HCT116 (cell line): ENCODE results near the gene CEP41. TPM values are rescaled to one million over a fixed set of nuclear protein-coding genes. Genes with fewer than 3 reads are reported as not detected.

ENCODE experiments used
- ATAC-seq: fragments of 200-7000 bp; cut with Tn5 transposase; 2 replicates; pipeline ENCODE4 v1.9.1; 2020; ENCODE audit warnings: mild to moderate bottlenecking, moderate library complexity
- BruUV-seq: library from RNA; stranded (reverse); fragments of 400-500 nt; replicated peaks from 2 replicates; lab custom pipeline; 2021; lab: Mats Ljungman, UMichigan
- CTCF ChIA-PET: fragments of 300-600 bp; sonication (Branson Sonifier 250); formaldehyde crosslinking; loops from one replicate; lab custom pipeline; 2021; ENCODE audit warnings: antibody characterized with exemption; lab: Charles Lee
- POLR2A ChIA-PET: fragments of 300-600, 350-600 bp; sonication (Branson Sonifier 250); formaldehyde crosslinking; loops from one replicate; lab custom pipeline; 2021; ENCODE audit warnings: antibody characterized with exemption; lab: Charles Lee
- RAD21 ChIA-PET, 2 experiments: fragments of 300-600 bp; sonication (Branson Sonifier 250); formaldehyde crosslinking; loops; one replicate each; lab custom pipeline; 2023; ENCODE audit warnings: low total read pairs in 2 of 2; ENCODE audit not compliant: uncharacterized antibody in 2 of 2, unreplicated experiment in 2 of 2, low non-redundant PET in 1 of 2; lab: Charles Lee
- DNase-seq: peaks from one replicate; pipeline ENCODE4 v3.0.0-alpha.2; 2010; ENCODE audit warnings: low read depth, low spot score
- H2AFZ ChIP-seq: fragments of 200-600 bp; shearing (Covaris generic), sonication (generic); 2 replicates; pipeline ENCODE4 v1.6.1; 2017; ENCODE audit warnings: low read depth, mixed run types, mixed read lengths, antibody characterized with exemption, low read length; ENCODE audit not compliant: poor library complexity, severe bottlenecking
- H3K27ac ChIP-seq: 2 replicates; pipeline ENCODE4 v1.5.1; 2012; ENCODE audit warnings: low read depth, low read length
- H3K27me3 ChIP-seq: fragments of 200-600 bp; sonication (generic); 2 replicates; pipeline ENCODE4 v1.6.1; 2016; ENCODE audit warnings: mixed run types, low read length, mixed read lengths; ENCODE audit not compliant: insufficient read depth
- H3K36me3 ChIP-seq, 2 experiments: fragments of 200-500 bp in 1 of 2; fragments of 200-600 bp in 1 of 2; sonication (Bioruptor generic) in 1 of 2; sonication (generic) in 1 of 2; 2 replicates each; pipeline versions ENCODE4 v1.5.1 to v1.6.1; 2014 to 2016; ENCODE audit warnings: low read length in 2 of 2, inconsistent platforms in 1 of 2, mixed read lengths in 1 of 2, mixed run types in 1 of 2; ENCODE audit not compliant: insufficient read depth in 2 of 2, control insufficient read depth in 1 of 2
- H3K4me1 ChIP-seq, 2 experiments: fragments of 200-600 bp in 1 of 2; sonication (generic) in 1 of 2; 2 replicates each; pipeline versions ENCODE4 v1.5.1 to v1.6.1; 2012 to 2017; ENCODE audit warnings: low read length in 2 of 2, inconsistent platforms in 1 of 2, mild to moderate bottlenecking in 1 of 2, mixed read lengths in 1 of 2, mixed run types in 1 of 2, moderate library complexity in 1 of 2; ENCODE audit not compliant: insufficient read depth in 2 of 2, control insufficient read depth in 1 of 2
- H3K4me2 ChIP-seq: fragments of 200-600 bp; sonication (generic); 2 replicates; pipeline ENCODE4 v1.6.1; 2017; ENCODE audit warnings: mixed run types, low read length, mixed read lengths
- H3K4me3 ChIP-seq, 2 experiments: fragments of 200-600 bp in 1 of 2; sonication (generic) in 1 of 2; replicated peaks in 1 of 2; 2 replicates each; pipeline ENCODE4 v1.5.1; 2011 to 2016; ENCODE audit warnings: low read length in 2 of 2, control low read depth in 1 of 2, low read depth in 1 of 2, mild to moderate bottlenecking in 1 of 2, mixed read lengths in 1 of 2, mixed run types in 1 of 2
- H3K79me2 ChIP-seq: fragments of 200-600 bp; sonication (generic); 2 replicates; pipeline ENCODE4 v1.6.1; 2017; ENCODE audit warnings: mild to moderate bottlenecking, mixed run types, low read length, moderate library complexity, mixed read lengths; ENCODE audit not compliant: insufficient read depth
- H3K9ac ChIP-seq: fragments of 200-600 bp; sonication (generic); 2 replicates; pipeline ENCODE4 v1.6.1; 2016; ENCODE audit warnings: low read length, mixed read lengths
- H3K9me2 ChIP-seq: fragments of 200-600 bp; sonication (generic), shearing (Covaris generic); 2 replicates; pipeline ENCODE4 v1.6.1; 2017; ENCODE audit warnings: mixed run types, mild to moderate bottlenecking, moderate library complexity; ENCODE audit not compliant: insufficient read depth
- H3K9me3 ChIP-seq, 2 experiments: fragments of 200-500 bp in 1 of 2; fragments of 200-600 bp in 1 of 2; sonication (Bioruptor generic) in 1 of 2; sonication (generic) in 1 of 2; 2 replicates each; pipeline ENCODE4 v1.6.1; 2014 to 2017; ENCODE audit warnings: low read length in 2 of 2, mixed read lengths in 2 of 2, inconsistent platforms in 1 of 2, low read depth in 1 of 2, mild to moderate bottlenecking in 1 of 2, mixed run types in 1 of 2, moderate library complexity in 1 of 2; ENCODE audit not compliant: control insufficient read depth in 1 of 2, insufficient read depth in 1 of 2
- H4K20me1 ChIP-seq: fragments of 200-600 bp; sonication (generic), shearing (Covaris generic); 2 replicates; pipeline ENCODE4 v1.6.1; 2017; ENCODE audit warnings: mixed run types, mild to moderate bottlenecking, moderate library complexity; ENCODE audit not compliant: insufficient read depth
- ATF3 ChIP-seq: IDR thresholded peaks from 2 replicates; pipeline ENCODE4 v1.6.1; 2012
- CBX3 ChIP-seq: IDR thresholded peaks from 2 replicates; pipeline ENCODE4 v1.6.1; 2012; ENCODE audit warnings: low read depth
- EGR1 ChIP-seq: IDR thresholded peaks from 2 replicates; pipeline ENCODE4 v1.6.1; 2012; ENCODE audit warnings: low read depth
- ELF1 ChIP-seq: IDR thresholded peaks from 2 replicates; pipeline ENCODE4 v1.6.1; 2012; ENCODE audit warnings: low read depth, borderline replicate concordance
- FOSL1 ChIP-seq: IDR thresholded peaks from 2 replicates; pipeline ENCODE4 v1.6.1; 2012; ENCODE audit warnings: low read depth
- RAD21 ChIP-seq: IDR thresholded peaks from 2 replicates; pipeline ENCODE4 v1.6.1; 2012; ENCODE audit warnings: low read depth, mild to moderate bottlenecking
- SIN3A ChIP-seq: IDR thresholded peaks from 2 replicates; pipeline ENCODE4 v1.6.1; 2012; ENCODE audit warnings: low read depth
- YY1 ChIP-seq: IDR thresholded peaks from 2 replicates; pipeline ENCODE4 v1.6.1; 2011; ENCODE audit warnings: low read length, low read depth, moderate library complexity, mild to moderate bottlenecking; ENCODE audit not compliant: insufficient replicate concordance; ENCODE audit errors: extremely low read depth
- intact Hi-C: fragments of 100-400 bp; cut with micrococcal nuclease; formaldehyde crosslinking; loops from 2 replicates; pipeline ENCODE4 v1.10.0; 2022
- total RNA-seq: library from RNA; stranded (reverse); gene quantifications from one replicate; pipeline ENCODE4 v1.2.1, GENCODE V29; 2021; ENCODE audit not compliant: unreplicated experiment
- TF ChIP-seq, protein P1 (sequence below): IDR thresholded peaks from 2 replicates; pipeline ENCODE4 v1.6.1; 2012; ENCODE audit warnings: low read depth
- TF ChIP-seq, protein P2 (sequence below), 3 experiments: fragments of 200-600 bp in 1 of 3; sonication (generic) in 1 of 3; IDR thresholded peaks in 2 of 3; conservative IDR thresholded peaks in 1 of 3; 2 replicates each; pipeline ENCODE4 v1.5.1; 2012 to 2017; ENCODE audit warnings: low read depth in 2 of 3, low read length in 2 of 3, antibody characterized with exemption in 1 of 3, borderline replicate concordance in 1 of 3, control low read depth in 1 of 3, mild to moderate bottlenecking in 1 of 3, mixed read lengths in 1 of 3, mixed run types in 1 of 3, moderate library complexity in 1 of 3; ENCODE audit not compliant: insufficient read depth in 1 of 3

Gene CEP41
- total RNA-seq, 1 experiment from 2014 or later, result 13.6 TPM

DNA sequence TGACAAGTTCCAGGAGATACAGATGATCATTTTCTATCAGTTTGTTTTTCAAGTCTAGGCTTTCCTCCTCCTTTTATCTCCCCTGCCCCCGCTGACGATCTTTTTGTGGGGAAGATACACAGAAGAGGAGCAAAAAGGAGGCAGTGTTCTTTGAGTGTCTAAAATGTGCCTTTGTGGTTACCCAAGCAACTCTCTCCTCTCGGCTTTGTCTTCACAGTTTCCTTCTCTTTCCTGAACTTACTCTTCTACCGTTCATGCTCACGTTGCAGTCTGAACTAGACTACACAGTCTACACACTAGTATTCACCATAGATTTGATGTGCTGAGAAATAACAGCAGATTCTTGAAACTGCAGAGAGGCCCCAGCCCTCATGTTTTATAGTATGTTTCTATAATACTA, 23.6 kb downstream of the CEP41 start (continued):
- TF ChIP-seq, protein P1, sequence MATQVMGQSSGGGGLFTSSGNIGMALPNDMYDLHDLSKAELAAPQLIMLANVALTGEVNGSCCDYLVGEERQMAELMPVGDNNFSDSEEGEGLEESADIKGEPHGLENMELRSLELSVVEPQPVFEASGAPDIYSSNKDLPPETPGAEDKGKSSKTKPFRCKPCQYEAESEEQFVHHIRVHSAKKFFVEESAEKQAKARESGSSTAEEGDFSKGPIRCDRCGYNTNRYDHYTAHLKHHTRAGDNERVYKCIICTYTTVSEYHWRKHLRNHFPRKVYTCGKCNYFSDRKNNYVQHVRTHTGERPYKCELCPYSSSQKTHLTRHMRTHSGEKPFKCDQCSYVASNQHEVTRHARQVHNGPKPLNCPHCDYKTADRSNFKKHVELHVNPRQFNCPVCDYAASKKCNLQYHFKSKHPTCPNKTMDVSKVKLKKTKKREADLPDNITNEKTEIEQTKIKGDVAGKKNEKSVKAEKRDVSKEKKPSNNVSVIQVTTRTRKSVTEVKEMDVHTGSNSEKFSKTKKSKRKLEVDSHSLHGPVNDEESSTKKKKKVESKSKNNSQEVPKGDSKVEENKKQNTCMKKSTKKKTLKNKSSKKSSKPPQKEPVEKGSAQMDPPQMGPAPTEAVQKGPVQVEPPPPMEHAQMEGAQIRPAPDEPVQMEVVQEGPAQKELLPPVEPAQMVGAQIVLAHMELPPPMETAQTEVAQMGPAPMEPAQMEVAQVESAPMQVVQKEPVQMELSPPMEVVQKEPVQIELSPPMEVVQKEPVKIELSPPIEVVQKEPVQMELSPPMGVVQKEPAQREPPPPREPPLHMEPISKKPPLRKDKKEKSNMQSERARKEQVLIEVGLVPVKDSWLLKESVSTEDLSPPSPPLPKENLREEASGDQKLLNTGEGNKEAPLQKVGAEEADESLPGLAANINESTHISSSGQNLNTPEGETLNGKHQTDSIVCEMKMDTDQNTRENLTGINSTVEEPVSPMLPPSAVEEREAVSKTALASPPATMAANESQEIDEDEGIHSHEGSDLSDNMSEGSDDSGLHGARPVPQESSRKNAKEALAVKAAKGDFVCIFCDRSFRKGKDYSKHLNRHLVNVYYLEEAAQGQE, result no peak
- TF ChIP-seq ELF1, result no peak
- TF ChIP-seq ATF3, result no peak

DNA sequence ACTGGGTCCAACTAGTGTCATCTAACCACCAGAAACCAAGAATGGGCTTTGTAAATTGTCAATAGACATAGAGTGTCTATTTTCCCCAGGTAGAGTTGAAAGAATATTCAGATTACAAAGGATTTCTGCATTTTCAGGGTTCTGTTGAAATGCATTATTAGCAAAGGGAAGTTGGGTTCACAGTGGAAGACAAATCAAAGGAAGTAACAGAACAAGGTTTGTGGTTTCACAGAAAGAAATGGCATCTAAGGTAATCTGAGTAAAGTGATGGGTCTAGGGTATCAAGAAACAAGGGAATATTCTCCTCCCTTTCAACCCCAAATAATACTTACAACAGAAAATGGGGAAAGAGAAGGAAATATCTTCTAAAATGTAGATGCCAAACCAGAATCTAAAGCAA, 25.8 kb downstream of the CEP41 start:
- intact Hi-C loops, result no loop called here
- Histone ChIP-seq H3K4me3 (no peak overlapping the region), H3K36me3 (no peaks in the 10 kb centered on the region), H3K27me3 (no peaks in the 10 kb centered on the region), H3K4me2 (no peak overlapping the region), H3K4me1 (peaks cover 0 to 6% of the 10 kb centered on the region in 2 experiments; a peak in 1 of 4 replicates), H2AFZ (no peak overlapping the region), H3K9ac (no peak overlapping the region), H4K20me1 (no peaks in the 10 kb centered on the region), H3K27ac (no peak overlapping the region), H3K9me3 (no peaks in the 10 kb centered on the region), H3K79me2 (no peaks in the 10 kb centered on the region), H3K9me2 (no peaks in the 10 kb centered on the region)
- CTCF ChIA-PET, result no interaction called here
- POLR2A ChIA-PET, result no interaction called here
- ATAC-seq (no peak), DNase-seq (no peak)
- no TSS peak for BruUV-seq
- RAD21 ChIA-PET, result no interaction called here
- TF ChIP-seq, protein P2, sequence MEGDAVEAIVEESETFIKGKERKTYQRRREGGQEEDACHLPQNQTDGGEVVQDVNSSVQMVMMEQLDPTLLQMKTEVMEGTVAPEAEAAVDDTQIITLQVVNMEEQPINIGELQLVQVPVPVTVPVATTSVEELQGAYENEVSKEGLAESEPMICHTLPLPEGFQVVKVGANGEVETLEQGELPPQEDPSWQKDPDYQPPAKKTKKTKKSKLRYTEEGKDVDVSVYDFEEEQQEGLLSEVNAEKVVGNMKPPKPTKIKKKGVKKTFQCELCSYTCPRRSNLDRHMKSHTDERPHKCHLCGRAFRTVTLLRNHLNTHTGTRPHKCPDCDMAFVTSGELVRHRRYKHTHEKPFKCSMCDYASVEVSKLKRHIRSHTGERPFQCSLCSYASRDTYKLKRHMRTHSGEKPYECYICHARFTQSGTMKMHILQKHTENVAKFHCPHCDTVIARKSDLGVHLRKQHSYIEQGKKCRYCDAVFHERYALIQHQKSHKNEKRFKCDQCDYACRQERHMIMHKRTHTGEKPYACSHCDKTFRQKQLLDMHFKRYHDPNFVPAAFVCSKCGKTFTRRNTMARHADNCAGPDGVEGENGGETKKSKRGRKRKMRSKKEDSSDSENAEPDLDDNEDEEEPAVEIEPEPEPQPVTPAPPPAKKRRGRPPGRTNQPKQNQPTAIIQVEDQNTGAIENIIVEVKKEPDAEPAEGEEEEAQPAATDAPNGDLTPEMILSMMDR (IDR thresholded peaks at IDR 0.05 in 2 of 3, conservative IDR thresholded peaks at IDR 0.05 in 1 of 3; ENCODE audit: borderline replicate concordance in 1 of 3, insufficient read depth in 1 of 3, low read depth in 2 of 3, low read length in 2 of 3), result no peak
- TF ChIP-seq EGR1 (no peak), YY1 (no peak), RAD21 (no peak), SIN3A (no peak), CBX3 (no peak), FOSL1 (no peak)
